ENCODE measurements around the gene LAMA5.

Gene LAMA5

GRCh38 chr20:62357187-62357667 lies 9.9 kb downstream of the LAMA5 start:
- no peak for DNase-seq (ENCODE audit: low read depth)

GRCh38 chr20:62356589-62357186 lies 10.4 kb downstream of the LAMA5 start:
- DNase-seq (ENCODE audit: low read depth): no peak

GRCh38 chr20:62355878-62356588 lies 11.1 kb downstream of the LAMA5 start:
- DNase-seq (ENCODE audit: low read depth): no peak

GRCh38 chr20:62355516-62355877 lies 11.6 kb downstream of the LAMA5 start:
- DNase-seq (ENCODE audit: low read depth): no peak

- DNase-seq (ENCODE audit: low read depth): no peak
These were observed 12.2 kb downstream of the LAMA5 start for GRCh38 chr20:62354811-62355341.

- no peak for DNase-seq (ENCODE audit: low read depth)
These were observed 12.9 kb downstream of the LAMA5 start for GRCh38 chr20:62354031-62354808.

GRCh38 chr20:62353289-62354030 lies 13.7 kb downstream of the LAMA5 start:
- DNase-seq (ENCODE audit: low read depth): no peak

- DNase-seq (ENCODE audit: low read depth): no peak
These were observed 14.5 kb downstream of the LAMA5 start for GRCh38 chr20:62352402-62353288.

GRCh38 chr20:62351469-62352401 lies 15.4 kb downstream of the LAMA5 start:
- no peak for DNase-seq (ENCODE audit: low read depth)

GRCh38 chr20:62350629-62351422 lies 16.3 kb downstream of the LAMA5 start:
- DNase-seq (ENCODE audit: low read depth): no peak

- DNase-seq (ENCODE audit: low read depth): no peak
These were observed 16.9 kb downstream of the LAMA5 start for GRCh38 chr20:62350098-62350628.

- DNase-seq (ENCODE audit: low read depth): no peak
These were observed 17.5 kb downstream of the LAMA5 start for GRCh38 chr20:62349556-62350097.

- DNase-seq (ENCODE audit: low read depth): no peak
These were observed 18.5 kb downstream of the LAMA5 start for GRCh38 chr20:62348604-62349003.

GRCh38 chr20:62347445-62347844 lies 19.7 kb downstream of the LAMA5 start:
- no peak for DNase-seq (ENCODE audit: low read depth)

GRCh38 chr20:62347151-62347404 lies 20.0 kb downstream of the LAMA5 start:
- DNase-seq (ENCODE audit: low read depth): no peak

GRCh38 chr20:62346398-62347150 lies 20.5 kb downstream of the LAMA5 start:
- DNase-seq (ENCODE audit: low read depth): no peak

- no peak for DNase-seq (ENCODE audit: low read depth)
These were observed 21.3 kb downstream of the LAMA5 start for GRCh38 chr20:62345681-62346370.
